Mucosa of stomach (tissue), 1 donor: ENCODE results near the gene MPL.

Experiments used
- H3K27me3 ChIP-seq: one replicate; pipeline ENCODE4 v1.7.0; 2013; ENCODE audit warnings: mild to moderate bottlenecking, low read length; ENCODE audit not compliant: control insufficient read depth, insufficient read depth
- H3K36me3 ChIP-seq: one replicate; pipeline ENCODE4 v1.7.0; 2013; ENCODE audit warnings: low read length; ENCODE audit not compliant: control insufficient read depth, insufficient read depth
- H3K4me1 ChIP-seq: one replicate; pipeline ENCODE4 v1.7.0; 2013; ENCODE audit warnings: mild to moderate bottlenecking, low read length; ENCODE audit not compliant: control insufficient read depth, insufficient read depth
- H3K4me3 ChIP-seq: one replicate; pipeline ENCODE4 v1.7.0; 2013; ENCODE audit warnings: low read length
- H3K9ac ChIP-seq: one replicate; pipeline ENCODE4 v1.7.0; 2013; ENCODE audit warnings: mild to moderate bottlenecking, low read length, moderate library complexity
- H3K9me3 ChIP-seq: one replicate; pipeline ENCODE4 v1.7.0; 2013; ENCODE audit warnings: mild to moderate bottlenecking, low read length, moderate library complexity; ENCODE audit not compliant: control insufficient read depth
- donor health status: Pancreatic carcinoma.

The MPL gene

DNA sequence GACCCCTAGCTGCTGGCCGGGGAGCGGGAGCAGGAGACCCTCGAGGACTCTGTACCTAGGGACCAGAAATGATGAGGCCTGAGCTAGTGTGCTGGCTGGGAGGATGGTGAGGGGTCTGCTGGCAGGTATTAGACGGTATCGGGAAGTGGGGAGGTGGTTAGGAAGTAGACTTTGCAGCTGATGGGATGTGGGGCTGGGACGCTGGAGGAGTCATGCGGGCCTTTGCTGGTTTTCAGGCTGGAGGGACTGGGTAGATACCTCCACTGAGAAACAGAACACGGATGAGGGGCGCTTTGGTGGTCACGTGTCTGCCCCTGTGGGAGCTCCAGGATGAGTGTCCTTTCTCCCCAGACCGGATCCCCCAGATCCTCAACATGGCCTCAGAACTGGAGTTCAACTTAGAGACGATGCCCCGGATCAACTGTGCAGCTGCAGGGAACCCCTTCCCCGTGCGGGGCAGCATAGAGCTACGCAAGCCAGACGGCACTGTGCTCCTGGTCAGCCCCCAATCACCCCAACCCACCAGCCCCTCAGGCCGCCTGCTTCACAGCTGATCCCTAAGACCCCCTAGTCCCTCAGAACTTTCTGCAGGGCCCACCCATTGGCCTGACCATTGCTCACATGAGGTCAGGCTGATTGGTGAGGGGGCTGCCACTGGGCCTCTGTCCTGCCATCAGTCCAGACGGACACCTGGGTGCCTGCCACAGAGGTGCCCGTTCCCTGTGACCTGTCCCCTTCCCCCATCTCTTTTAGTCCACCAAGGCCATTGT is 28.8 kb upstream of the MPL start:
- H3K4me3 ChIP-seq = no peak overlapping the region
- H3K27me3 ChIP-seq = no peaks in the 10 kb centered on the region
- no peak overlapping the region for H3K9ac ChIP-seq
- H3K4me1 ChIP-seq = peaks cover 29% of the 10 kb centered on the region
- H3K9me3 ChIP-seq = no peaks in the 10 kb centered on the region
- H3K36me3 ChIP-seq = no peaks in the 10 kb centered on the region

GRCh38 chr1:43309405-43310025 is 28.1 kb upstream of the MPL start:
- H3K27me3 ChIP-seq = no peaks in the 10 kb centered on the region
- no peak overlapping the region for H3K9ac ChIP-seq
- H3K36me3 ChIP-seq = no peaks in the 10 kb centered on the region
- no peaks in the 10 kb centered on the region for H3K9me3 ChIP-seq
- peaks cover 28% of the 10 kb centered on the region for H3K4me1 ChIP-seq
- H3K4me3 ChIP-seq = no peak overlapping the region

DNA sequence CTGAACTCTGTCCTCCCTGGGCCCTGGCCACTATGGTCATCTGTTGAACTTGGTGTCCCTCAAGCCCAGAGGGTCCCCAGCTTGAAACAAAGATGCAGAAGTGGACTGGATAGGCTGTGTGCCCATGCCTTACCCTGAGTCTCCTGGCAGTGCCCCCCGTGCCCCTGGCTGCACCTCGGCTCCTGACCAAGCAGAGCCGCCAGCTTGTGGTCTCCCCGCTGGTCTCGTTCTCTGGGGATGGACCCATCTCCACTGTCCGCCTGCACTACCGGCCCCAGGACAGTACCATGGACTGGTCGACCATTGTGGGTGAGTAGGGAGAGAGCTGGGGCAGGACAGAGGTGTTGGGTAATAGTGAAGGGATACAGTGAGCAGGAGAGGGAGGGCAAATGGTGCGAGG is 26.1 kb upstream of the MPL start:
- no peaks in the 10 kb centered on the region for H3K36me3 ChIP-seq
- H3K4me1 ChIP-seq = peaks cover 19% of the 10 kb centered on the region
- H3K4me3 ChIP-seq = no peak overlapping the region
- H3K9me3 ChIP-seq = no peaks in the 10 kb centered on the region
- H3K9ac ChIP-seq = no peak overlapping the region
- H3K27me3 ChIP-seq = no peaks in the 10 kb centered on the region

GRCh38 chr1:43312212-43312623 is 25.4 kb upstream of the MPL start:
- H3K4me1 ChIP-seq = peaks cover 13% of the 10 kb centered on the region
- no peak overlapping the region for H3K9ac ChIP-seq
- H3K4me3 ChIP-seq = no peak overlapping the region
- H3K27me3 ChIP-seq = no peaks in the 10 kb centered on the region
- H3K36me3 ChIP-seq = no peaks in the 10 kb centered on the region
- H3K9me3 ChIP-seq = no peaks in the 10 kb centered on the region

DNA sequence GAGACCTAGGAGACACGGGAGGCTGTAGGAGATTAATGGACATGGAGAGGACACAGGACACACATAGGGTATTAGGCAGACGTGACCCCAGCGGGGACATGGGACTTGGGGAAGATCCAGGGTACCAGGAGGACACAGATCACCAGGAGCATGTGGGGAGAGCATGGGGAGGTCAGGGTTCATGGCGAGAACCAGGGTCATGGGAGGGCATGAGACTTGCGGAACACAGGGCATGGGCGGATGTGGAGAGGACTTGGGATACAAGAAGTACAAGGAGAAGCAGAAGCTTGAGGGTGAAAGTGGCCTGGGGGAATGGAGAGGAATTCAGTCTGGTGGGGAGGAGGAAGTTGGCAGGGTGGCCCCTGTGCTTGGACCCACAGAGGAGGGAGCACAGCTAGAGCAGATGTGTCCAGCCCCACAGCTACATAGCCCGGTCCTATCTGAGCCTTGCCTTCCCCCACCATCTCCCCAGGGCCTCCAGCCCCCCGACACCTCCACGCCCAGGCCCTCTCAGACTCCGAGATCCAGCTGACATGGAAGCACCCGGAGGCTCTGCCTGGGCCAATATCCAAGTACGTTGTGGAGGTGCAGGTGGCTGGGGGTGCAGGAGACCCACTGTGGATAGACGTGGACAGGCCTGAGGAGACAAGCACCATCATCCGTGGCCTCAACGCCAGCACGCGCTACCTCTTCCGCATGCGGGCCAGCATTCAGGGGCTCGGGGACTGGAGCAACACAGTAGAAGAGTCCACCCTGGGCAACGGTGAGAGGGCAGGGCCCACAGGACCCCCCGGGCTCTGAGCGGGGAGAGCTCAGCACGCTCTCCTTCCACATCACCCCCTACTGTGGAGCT is 24.7 kb upstream of the MPL start:
- Histone ChIP-seq H3K4me1 (peaks cover 13% of the 10 kb centered on the region), H3K9me3 (no peaks in the 10 kb centered on the region), H3K27me3 (no peaks in the 10 kb centered on the region), H3K9ac (no peak overlapping the region), H3K4me3 (no peak overlapping the region), H3K36me3 (no peaks in the 10 kb centered on the region)

DNA sequence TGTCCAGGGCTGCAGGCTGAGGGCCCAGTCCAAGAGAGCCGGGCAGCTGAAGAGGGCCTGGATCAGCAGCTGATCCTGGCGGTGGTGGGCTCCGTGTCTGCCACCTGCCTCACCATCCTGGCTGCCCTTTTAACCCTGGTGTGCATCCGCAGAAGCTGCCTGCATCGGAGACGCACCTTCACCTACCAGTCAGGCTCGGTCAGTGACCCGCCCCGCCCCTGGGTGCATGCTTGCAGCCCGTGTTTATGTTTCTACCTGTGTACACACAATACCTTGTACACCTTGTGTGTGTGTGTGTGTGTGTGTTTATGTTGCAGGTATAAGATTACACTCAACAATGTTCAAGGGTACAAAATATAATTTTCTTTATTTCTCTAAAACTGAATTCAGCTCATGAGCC is 23.8 kb upstream of the MPL start:
- H3K4me1 ChIP-seq = peaks cover 13% of the 10 kb centered on the region
- no peaks in the 10 kb centered on the region for H3K27me3 ChIP-seq
- H3K9me3 ChIP-seq = no peaks in the 10 kb centered on the region
- no peak overlapping the region for H3K4me3 ChIP-seq
- H3K36me3 ChIP-seq = no peaks in the 10 kb centered on the region
- H3K9ac ChIP-seq = no peak overlapping the region

- no peaks in the 10 kb centered on the region for H3K36me3 ChIP-seq
- peaks cover 13% of the 10 kb centered on the region for H3K4me1 ChIP-seq
- no peak overlapping the region for H3K4me3 ChIP-seq
- no peak overlapping the region for H3K9ac ChIP-seq
- no peaks in the 10 kb centered on the region for H3K27me3 ChIP-seq
- H3K9me3 ChIP-seq = no peaks in the 10 kb centered on the region
Observed at GRCh38 chr1:43314233-43314632, 23.4 kb upstream of the MPL start.

DNA sequence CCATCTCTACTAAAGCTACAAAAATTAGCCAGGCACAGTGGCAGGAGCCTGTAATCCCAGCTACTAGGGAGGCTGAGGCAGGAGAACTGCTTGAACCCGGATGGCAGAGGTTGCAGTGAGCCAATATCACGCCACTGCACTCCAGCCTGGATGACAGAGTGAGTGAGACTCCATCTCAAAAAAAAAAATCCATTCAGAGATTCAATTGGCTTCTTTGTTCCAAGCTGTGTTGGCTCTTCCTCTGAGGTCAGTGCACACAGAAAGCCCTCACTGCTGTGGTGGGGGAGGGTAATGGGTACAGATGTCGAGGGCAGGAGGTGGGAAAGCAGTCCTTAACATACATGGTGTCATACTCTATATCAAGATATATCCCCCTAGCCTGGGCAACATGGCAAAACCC is 22.1 kb upstream of the MPL start:
- Histone ChIP-seq H3K4me1 (peaks cover 13% of the 10 kb centered on the region), H3K9me3 (no peaks in the 10 kb centered on the region), H3K27me3 (no peaks in the 10 kb centered on the region), H3K4me3 (no peak overlapping the region), H3K36me3 (no peaks in the 10 kb centered on the region), H3K9ac (no peak overlapping the region)

DNA sequence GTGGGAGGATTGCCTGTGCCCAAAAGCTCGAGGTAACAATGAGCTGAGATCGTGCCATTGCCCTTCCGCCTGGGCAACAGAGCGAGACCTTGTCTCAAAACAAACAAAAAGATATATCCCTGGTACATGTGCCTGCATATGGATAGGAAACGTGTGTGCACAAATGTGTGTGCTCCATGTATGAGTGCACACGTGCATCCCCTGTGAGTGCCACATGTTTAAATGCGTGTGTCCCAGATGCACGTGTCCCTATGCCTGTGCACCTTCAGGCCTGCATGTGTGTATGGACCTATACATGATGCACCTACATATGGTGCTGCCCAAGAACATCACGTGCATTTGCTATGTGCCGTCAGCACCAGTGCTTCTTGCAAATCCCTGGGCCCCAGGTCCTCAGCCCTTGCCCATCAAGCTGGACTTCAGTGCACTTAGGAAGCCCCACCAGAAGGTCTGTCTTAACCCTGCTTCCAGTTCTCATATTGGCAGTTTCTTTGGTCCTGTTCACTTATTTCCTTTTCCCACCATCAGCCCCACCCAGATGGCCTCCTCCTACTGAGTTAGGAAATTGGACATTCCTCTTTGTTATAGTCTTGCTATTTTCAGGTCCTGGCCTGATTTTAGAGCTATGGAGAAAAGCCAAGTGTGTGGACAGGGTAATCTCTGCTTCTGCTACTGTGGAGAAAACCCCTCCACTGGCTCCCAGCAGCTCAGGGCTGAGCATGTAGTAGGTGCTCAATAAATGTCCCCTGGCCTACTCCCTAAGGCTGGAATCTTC is 21.5 kb upstream of the MPL start:
- H3K27me3 ChIP-seq = no peaks in the 10 kb centered on the region
- H3K9ac ChIP-seq = no peak overlapping the region
- peaks cover 13% of the 10 kb centered on the region for H3K4me1 ChIP-seq
- no peak overlapping the region for H3K4me3 ChIP-seq
- no peaks in the 10 kb centered on the region for H3K36me3 ChIP-seq
- H3K9me3 ChIP-seq = no peaks in the 10 kb centered on the region

- H3K9me3 ChIP-seq = no peaks in the 10 kb centered on the region
- H3K4me1 ChIP-seq = peaks cover 13% of the 10 kb centered on the region
- no peak overlapping the region for H3K4me3 ChIP-seq
- no peak overlapping the region for H3K9ac ChIP-seq
- H3K27me3 ChIP-seq = no peaks in the 10 kb centered on the region
- H3K36me3 ChIP-seq = no peaks in the 10 kb centered on the region
Observed at GRCh38 chr1:43316738-43317520, 20.7 kb upstream of the MPL start.

- Histone ChIP-seq H3K9ac (no peak overlapping the region), H3K36me3 (no peaks in the 10 kb centered on the region), H3K9me3 (no peaks in the 10 kb centered on the region), H3K4me1 (peaks cover 13% of the 10 kb centered on the region), H3K4me3 (no peak overlapping the region), H3K27me3 (no peaks in the 10 kb centered on the region)
Observed at GRCh38 chr1:43317817-43318471, 19.7 kb upstream of the MPL start.
